Measurements from ENCODE around the gene PIAS1.
"Not testable (repeated sequence)": the region's sequence is repeated elsewhere in the genome, so short reads cannot be mapped to it uniquely, and the experiment has no call there.

PIAS1 gene

GRCh38 chr15:68232449-68232848, 178.3 kb downstream of the PIAS1 start:
- DNase-seq (ENCODE audit: low spot score), result no peak
- no peak for FAIRE-seq

- FAIRE-seq (no peak), DNase-seq (ENCODE audit: low spot score) (no peak)
These were observed 178.8 kb downstream of the PIAS1 start for GRCh38 chr15:68232937-68233336.

DNA sequence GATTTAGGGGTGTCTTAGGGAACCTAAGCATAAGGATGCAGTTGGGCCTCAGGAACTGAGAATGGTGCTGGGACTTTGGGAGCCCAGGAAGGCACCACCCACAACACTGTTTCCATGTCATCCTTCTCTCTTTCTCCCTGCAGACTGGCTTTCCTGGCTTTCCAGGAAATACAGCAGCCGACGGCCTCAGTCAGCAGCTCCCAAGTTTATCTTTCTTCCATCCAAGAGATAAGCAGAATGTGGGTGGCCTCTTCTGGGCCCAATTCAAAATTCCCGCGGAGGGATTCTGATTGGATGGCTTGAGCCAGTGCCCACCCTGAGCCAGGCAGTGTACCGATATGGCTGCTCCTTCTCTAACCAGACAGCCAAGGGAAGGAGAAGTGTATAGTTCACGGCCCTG, 179.9 kb downstream of the PIAS1 start:
- DNase-seq (ENCODE audit: low spot score), result no peak
- FAIRE-seq, result no peak

GRCh38 chr15:68234520-68234919, 180.4 kb downstream of the PIAS1 start:
- DNase-seq (ENCODE audit: low spot score); FAIRE-seq: not testable (repeated sequence)

DNA sequence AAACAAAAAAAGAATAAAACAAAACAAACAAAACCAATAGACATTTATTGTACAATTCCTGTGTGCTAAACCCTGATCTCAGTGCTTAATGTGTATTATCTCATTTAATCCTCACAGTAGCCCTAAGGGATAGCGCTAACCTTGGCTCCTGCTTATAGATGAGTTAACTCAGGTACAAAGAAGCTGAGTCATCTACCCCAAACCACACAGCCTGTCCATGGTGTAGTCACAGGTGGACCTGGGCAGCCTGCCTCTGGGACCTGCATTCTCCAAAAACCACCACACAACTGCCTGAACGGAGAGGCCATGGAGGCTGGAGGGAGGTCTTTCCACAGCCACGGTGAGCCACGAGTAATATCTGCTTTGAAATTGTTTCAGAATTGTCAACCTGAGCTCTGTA, 180.9 kb downstream of the PIAS1 start:
- no peak for FAIRE-seq
- DNase-seq (ENCODE audit: low spot score), result no peak

- DNase-seq (ENCODE audit: low spot score), result no peak
- FAIRE-seq, result no peak
These were observed 184.9 kb downstream of the PIAS1 start for GRCh38 chr15:68239025-68239424.

- FAIRE-seq (no peak), DNase-seq (ENCODE audit: low spot score) (no peak)
These were observed 187.2 kb downstream of the PIAS1 start for GRCh38 chr15:68241088-68241935.

Measured in RCC 7860 (cell line).